Left ventricle myocardium inferior (tissue), 1 donor: ENCODE data around the gene ITIH4. TPM values are rescaled to one million over a fixed set of nuclear protein-coding genes. Genes with fewer than 3 reads are reported as not detected.
A peak's percentile ranks its signal among the peaks of the same experiment; 100 is the strongest.

Source experiments
- DNase-seq: peaks from one replicate; pipeline ENCODE4 v3.0.0-alpha.2; 2020
- H3K27ac ChIP-seq: fragments of 200-600 bp; replicated peaks from 2 replicates; pipeline ENCODE4 v1.8.0; 2021
- H3K27me3 ChIP-seq: fragments of 200-600 bp; 2 replicates; pipeline ENCODE4 v1.8.0; 2021; ENCODE audit warnings: low read depth
- H3K36me3 ChIP-seq: fragments of 200-600 bp; 2 replicates; pipeline ENCODE4 v1.8.0; 2021
- H3K4me1 ChIP-seq: fragments of 200-600 bp; 2 replicates; pipeline ENCODE4 v1.8.0; 2021
- H3K4me3 ChIP-seq: fragments of 200-600 bp; 2 replicates; pipeline ENCODE4 v1.8.0; 2021; ENCODE audit warnings: mild to moderate bottlenecking, moderate library complexity
- H3K9me3 ChIP-seq: fragments of 200-600 bp; replicated peaks from 2 replicates; pipeline ENCODE4 v1.8.0; 2021
- CTCF ChIP-seq: fragments of 200-600 bp; IDR thresholded peaks from 2 replicates; pipeline ENCODE4 v1.8.0; 2021; ENCODE audit warnings: antibody characterized with exemption, mild to moderate bottlenecking, borderline replicate concordance
- intact Hi-C: fragments of 100-400 bp; cut with micrococcal nuclease; formaldehyde crosslinking; loops from one replicate; pipeline ENCODE4 v1.11.0; 2022
- total RNA-seq: library from RNA; stranded (reverse); fragmentation: NEBNext Ultra II Directional; extraction: Animal tissue kit (Norgen Biotek cat#: 25700); gene quantifications from one replicate; pipeline ENCODE4 v1.2.1, GENCODE V29; 2021
- donor health status: DM: no; HTN: yes; CAD: no; lungs with severe emphysema.

ITIH4 gene
- total RNA-seq, 1 donor from 2014 or later: 5.0 TPM

GRCh38 chr3:52849656-52850055 lies 19.2 kb upstream of the ITIH4 start:
- Histone ChIP-seq H3K36me3 (peaks cover 64% of the 10 kb centered on the region), H3K4me3 (no peak overlapping the region), H3K9me3 (no peaks in the 10 kb centered on the region), H3K27ac (no peak overlapping the region), H3K27me3 (no peaks in the 10 kb centered on the region), H3K4me1 (peaks cover 18% of the 10 kb centered on the region)
- DNase-seq: no peak
- intact Hi-C loops: no loop called here
- TF ChIP-seq CTCF: no peak

- Histone ChIP-seq H3K27me3 (no peaks in the 10 kb centered on the region), H3K27ac (peak overlapping the region; percentile 5), H3K9me3 (no peaks in the 10 kb centered on the region), H3K4me1 (peaks cover 28% of the 10 kb centered on the region), H3K4me3 (no peak overlapping the region), H3K36me3 (peaks cover 55% of the 10 kb centered on the region)
- TF ChIP-seq CTCF: no peak
- DNase-seq: no peak
- intact Hi-C loops: no loop called here
These were observed 18.1 kb upstream of the ITIH4 start for GRCh38 chr3:52848617-52849016.

GRCh38 chr3:52847726-52848125 lies 17.3 kb upstream of the ITIH4 start:
- H3K4me3 ChIP-seq: no peak overlapping the region
- intact Hi-C loops: no loop called here
- no peak for DNase-seq
- no peaks in the 10 kb centered on the region for H3K9me3 ChIP-seq
- no peak for TF ChIP-seq CTCF
- peaks cover 52% of the 10 kb centered on the region for H3K36me3 ChIP-seq
- H3K27me3 ChIP-seq: no peaks in the 10 kb centered on the region
- H3K27ac ChIP-seq: peak overlapping the region; percentile 86
- H3K4me1 ChIP-seq: peaks cover 36% of the 10 kb centered on the region

GRCh38 chr3:52847241-52847640 lies 16.8 kb upstream of the ITIH4 start:
- Histone ChIP-seq H3K4me1 (peaks cover 41% of the 10 kb centered on the region), H3K36me3 (peaks cover 51% of the 10 kb centered on the region), H3K9me3 (no peaks in the 10 kb centered on the region), H3K27me3 (no peaks in the 10 kb centered on the region), H3K4me3 (no peak overlapping the region), H3K27ac (peak overlapping the region; percentile 86)
- DNase-seq: no peak
- TF ChIP-seq CTCF: no peak
- intact Hi-C loops: no loop called here

GRCh38 chr3:52846432-52846965 lies 16.0 kb upstream of the ITIH4 start:
- H3K4me1 ChIP-seq: peaks cover 48% of the 10 kb centered on the region
- peaks cover 50% of the 10 kb centered on the region for H3K36me3 ChIP-seq
- no peaks in the 10 kb centered on the region for H3K27me3 ChIP-seq
- intact Hi-C loops: no loop called here
- H3K9me3 ChIP-seq: no peaks in the 10 kb centered on the region
- peak overlapping the region; percentile 12 for H3K4me3 ChIP-seq
- no peak for DNase-seq
- TF ChIP-seq CTCF: no peak
- peak overlapping the region; percentile 86 for H3K27ac ChIP-seq
